GM20000 (cell line): Measurements from ENCODE around the gene B3GALT5.

Experiments used
- DNase-seq: peaks from one replicate; pipeline ENCODE4 v3.0.0; 2012; ENCODE audit warnings: low spot score
- CTCF ChIP-seq: IDR thresholded peaks from 2 replicates; pipeline ENCODE4 v1.5.1; 2012; ENCODE audit warnings: mild to moderate bottlenecking, control low read depth; ENCODE audit errors: extremely low read depth, missing control alignments

The B3GALT5 gene

DNA sequence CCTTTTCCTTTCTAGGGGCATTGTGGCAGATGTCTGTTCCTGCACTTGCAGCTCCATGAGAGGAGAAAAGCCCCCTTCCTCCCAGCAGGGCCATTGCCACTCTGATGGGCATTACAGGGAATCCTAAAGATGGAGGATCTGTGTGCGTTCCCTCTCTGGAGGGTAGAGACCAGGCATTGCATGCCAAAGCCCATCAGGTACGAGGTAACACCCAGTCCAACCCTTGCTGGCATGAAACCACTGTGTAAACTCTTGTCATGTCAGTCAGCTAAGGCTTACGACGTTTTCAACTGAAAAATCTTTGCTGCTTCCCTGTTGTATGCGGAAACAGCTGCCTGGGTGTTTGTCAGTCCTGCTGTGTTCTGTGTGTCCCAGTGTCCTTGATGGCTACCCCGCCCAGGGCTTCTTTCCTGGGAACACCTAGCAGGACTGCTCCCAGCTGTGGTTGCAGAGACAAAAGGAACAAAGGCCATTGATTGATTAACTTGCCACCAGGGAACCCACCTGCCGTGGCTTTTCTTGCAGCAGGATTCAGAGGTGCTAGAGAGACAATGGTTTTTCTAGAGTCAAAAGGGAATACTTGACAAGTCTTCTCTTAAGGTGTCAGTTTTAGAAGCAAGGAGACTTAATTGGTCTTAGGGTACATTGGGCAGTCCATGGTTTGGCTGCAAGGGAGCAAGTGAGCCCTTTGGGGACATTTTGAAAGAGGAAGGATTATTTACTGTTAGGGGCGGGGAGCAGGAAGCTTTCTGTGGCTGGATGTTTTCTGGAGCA lies 24.6 kb downstream of the B3GALT5 start:
- no peak for DNase-seq
- TF ChIP-seq CTCF: no peak

GRCh38 chr21:39637971-39638240 lies 25.2 kb downstream of the B3GALT5 start:
- DNase-seq: no peak
- no peak for TF ChIP-seq CTCF

DNA sequence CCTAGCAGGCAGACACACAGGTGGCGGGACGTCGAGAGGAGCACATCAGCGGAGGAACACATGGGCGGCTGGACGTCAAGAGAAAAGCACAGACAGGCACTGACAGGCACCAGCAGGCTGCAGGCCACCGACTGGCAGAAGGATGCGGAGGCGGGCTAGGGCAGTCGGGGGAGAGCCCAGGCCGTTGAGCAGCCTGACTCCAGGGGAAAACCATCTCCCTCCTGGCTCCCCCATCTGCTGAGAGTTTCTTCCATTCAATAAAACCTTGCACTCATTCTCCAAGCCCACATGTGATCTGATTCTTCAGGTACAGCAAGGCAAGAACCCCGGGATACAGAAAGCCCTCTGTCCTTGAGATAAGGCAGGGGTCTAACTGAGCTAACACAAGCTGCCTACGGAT lies 25.5 kb downstream of the B3GALT5 start:
- TF ChIP-seq CTCF: no peak
- no peak for DNase-seq

- no peak for TF ChIP-seq CTCF
- no peak for DNase-seq
Observed at GRCh38 chr21:39640754-39641153, 28.0 kb downstream of the B3GALT5 start.

- no peak for TF ChIP-seq CTCF
- no peak for DNase-seq
Observed at GRCh38 chr21:39641827-39642450, 29.2 kb downstream of the B3GALT5 start.

- no peak for TF ChIP-seq CTCF
- DNase-seq: no peak
Observed at GRCh38 chr21:39644062-39644560, 31.4 kb downstream of the B3GALT5 start.

GRCh38 chr21:39645331-39645730 lies 32.6 kb downstream of the B3GALT5 start:
- no peak for TF ChIP-seq CTCF

More at GRCh38 chr21:39645331-39645730, 32.6 kb downstream of the B3GALT5 start:
- no peak for DNase-seq
